ENCODE measurements around the gene TBX2.

The TBX2 gene

DNA sequence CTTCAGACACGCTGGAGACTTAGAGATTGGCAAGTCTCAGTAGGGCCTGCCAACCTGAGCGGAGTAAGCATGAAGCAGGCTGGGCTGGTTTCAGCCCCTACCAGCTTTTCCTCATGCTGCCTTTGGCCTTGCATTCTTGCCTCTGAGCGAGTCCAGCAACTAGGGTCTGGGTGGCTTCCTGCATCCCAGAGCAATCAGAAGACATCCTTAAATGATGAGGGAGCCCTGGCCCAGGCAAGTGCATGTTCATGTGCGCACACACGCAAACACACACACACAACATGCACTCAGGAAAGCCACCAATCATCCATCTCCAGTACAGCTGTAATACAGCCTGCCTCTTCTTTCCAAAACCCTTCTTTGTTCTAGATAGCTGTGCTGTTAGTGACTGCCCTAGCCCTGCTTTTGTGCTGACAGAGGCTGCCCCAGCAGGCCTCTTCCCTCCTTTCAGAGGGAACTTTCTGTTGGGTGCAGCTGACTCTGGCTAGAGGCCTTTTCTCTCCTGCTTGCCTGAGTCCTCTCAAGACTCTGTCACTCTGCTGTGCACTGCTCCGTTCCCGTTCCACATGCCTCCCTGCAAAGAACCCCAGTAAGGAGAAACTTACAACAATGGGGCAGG is 30.7 kb upstream of the TBX2 start:
- DNase-seq, result no peak

DNA sequence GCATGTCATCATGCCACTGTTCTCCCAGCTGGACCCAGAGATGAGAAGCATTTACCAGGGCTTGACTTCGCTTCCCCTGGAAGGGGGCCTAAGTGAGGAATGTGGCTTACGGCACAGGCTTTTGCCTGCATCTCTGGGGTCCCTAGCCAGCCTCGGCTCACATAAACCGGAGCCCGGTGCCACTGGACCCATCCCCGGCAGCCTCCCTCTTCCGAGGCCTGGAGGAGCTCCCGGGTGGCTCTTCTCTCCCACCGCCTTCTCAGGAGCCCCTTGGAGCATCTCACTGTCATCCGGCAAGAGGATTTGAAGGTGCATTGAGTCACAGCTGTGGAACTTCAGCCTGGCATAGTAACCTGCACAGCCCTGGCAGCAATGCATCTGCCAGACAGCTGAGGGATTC is 29.9 kb upstream of the TBX2 start:
- no peak for DNase-seq

DNA sequence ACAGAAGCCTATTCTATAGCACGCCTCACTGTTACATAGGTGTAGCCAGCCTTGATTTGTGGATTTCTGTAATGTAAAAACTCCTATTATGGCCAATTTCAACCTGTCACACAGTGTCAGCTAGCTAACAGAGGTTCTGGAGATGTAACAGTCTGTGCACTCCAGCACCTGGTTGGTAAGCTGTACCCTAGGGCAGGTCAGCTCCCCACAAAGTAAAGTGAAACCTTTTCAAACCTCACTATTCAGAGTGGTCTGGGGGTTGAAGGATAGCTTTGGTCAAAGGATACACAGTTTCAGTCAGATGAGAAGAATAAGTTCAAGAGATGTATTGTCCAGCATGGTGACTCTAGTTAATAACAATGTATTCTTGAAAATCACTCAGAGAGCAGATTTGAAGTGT is 28.5 kb upstream of the TBX2 start:
- no peak for DNase-seq

DNA sequence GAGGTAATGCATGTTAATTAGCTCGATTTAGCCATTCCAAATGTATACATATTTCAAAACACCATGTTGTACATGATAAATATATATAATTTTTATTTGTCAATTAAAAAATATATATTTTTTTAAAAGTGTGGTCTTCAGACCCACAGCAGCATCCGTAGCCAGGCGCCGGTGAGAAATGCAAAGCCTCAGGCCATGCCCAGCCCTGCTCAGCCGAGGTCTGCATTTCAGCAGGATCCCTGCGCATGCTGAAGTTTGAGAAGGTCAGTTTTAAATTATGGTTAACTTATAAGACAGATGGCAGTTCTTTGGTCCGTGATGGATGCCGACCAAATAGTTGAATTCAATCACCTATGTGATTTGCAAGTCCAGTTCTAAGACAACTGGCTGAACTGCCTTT is 28.0 kb upstream of the TBX2 start:
- no peak for DNase-seq

DNA sequence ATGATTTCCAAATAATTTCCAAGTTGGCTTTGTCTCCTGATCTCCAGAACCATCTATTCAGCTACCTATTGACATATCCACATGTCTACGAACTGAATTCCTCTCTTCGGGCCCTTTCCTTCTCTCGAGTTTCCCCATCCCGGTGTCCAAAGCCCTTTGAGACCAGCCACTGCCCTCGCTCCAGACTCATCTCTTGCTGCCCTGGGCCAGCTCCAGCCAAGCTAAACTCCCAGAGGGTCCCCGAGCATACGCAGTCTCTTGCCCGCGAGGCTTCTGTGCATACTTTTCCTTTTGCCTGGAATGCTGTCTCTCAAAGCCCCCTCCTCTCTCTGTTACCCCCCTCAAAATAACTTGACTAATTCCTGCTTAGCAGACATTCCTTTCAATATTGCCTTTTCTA is 27.2 kb upstream of the TBX2 start:
- DNase-seq, result no peak

DNA sequence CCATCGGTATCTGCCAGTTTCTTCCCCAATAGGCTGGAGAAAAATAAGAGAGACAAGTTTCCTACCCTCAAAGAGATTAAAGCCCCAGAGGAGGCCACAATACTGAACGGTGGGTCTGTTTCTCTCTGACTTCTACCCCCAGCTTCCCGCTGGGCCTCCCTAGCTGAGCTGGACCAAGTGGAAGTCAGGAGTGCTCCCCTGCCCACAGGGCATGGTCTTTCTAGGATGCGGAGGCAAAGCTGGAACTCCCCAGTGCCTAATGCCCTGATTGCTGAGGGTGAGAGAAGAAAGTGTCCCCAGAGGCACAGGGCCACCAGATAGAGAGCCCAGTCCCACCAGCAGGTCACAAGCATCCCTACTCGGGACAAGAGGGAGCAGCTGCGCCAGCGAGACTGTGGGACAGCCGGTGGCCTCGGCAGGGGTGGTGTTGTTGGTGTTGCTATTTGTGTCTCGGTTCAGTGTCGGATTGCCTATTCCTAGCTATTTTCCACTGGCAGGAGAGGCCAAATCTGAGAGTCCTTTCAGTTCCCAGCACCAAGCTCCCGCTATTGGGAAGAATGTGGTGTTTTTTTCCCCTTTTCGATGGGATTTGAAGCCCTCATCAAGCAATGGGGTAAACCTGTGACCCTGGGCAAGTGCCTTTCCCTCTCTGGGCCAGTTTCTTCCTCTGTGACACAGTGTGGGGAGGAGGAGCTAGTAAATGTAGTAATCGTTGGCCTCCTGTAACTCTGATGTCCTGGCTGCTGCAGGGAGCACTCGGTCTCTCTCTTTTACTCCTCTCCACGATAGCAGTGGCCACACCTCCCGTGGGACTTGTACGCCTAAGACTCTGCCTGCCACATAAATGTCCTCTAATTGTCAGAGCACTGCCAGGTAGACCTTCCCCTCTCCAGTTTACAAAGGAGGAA is 22.5 kb upstream of the TBX2 start:
- no peak for DNase-seq

DNA sequence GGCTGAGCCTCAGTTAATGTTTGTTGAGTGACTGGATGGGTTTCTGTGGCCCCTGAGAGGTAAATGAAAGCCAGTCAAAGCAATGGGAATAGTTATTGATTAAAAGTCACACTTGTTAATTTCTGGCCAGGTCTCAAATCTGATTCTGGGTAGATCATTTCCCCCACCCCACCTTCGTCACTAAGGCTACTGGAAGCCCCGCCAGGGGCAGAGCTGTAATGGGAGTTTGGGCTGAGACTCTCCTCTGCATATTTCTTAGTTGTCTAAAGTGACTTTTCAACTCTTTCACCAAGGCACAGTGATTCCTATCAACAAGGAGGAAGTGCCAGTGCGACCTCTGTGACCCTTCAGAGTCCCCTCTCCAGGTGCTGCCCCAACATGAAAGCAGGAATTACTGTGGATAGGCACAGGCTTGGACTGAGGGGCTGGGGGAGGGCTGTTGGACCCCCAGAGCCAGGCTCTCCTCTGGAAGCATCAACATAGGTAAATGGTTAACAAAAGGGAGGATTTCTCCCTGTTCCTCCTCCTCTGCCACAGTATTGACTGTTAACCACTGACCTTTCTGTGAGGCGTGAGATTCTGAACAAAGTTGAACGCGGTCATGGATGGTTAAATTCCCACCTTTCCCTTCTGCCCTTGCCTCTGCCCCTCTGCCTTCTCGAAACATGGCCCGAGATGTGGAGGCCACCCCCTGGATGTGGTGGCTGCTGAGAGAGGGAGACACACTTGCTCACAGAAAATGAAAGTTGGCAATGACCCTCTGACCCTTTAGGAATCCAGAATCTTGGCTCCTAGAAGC is 20.8 kb upstream of the TBX2 start:
- no peak for DNase-seq

DNA sequence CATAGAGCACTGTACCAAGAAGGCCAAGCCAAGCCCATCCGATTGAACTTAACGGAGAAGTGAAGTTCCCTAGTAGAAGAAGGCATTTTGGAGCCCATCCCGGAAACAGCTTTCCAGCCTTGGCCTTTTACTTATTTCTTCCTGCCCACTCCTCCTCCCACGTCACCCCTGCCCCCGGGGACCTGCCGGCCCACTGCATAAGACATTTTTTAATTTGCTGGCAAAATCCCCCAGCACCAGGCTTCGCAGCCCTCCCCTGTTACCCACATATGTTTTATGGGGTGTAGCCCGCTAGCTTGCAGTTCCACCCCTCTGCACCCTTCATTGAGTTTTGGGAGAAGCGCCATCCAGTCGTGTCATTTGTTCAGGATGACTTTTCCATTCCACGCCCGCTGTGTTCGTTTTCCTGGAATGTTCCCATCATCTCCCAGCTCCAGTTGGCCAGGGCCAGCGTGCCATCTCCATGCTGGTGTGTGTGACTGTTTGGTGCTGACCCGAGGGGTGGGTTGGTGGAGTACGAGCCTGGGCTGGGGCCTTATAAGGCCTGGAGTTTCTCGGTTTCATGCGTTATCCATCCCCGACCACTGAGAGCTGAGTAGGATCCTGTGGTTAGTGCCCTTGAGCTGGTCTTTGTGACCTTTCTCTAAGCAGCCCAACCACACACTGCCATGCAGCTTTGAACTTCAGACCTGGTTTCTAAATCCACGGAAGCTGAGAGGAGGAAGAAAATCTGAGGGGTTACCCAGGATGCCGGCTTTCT is 20.0 kb upstream of the TBX2 start:
- no peak for DNase-seq

DNA sequence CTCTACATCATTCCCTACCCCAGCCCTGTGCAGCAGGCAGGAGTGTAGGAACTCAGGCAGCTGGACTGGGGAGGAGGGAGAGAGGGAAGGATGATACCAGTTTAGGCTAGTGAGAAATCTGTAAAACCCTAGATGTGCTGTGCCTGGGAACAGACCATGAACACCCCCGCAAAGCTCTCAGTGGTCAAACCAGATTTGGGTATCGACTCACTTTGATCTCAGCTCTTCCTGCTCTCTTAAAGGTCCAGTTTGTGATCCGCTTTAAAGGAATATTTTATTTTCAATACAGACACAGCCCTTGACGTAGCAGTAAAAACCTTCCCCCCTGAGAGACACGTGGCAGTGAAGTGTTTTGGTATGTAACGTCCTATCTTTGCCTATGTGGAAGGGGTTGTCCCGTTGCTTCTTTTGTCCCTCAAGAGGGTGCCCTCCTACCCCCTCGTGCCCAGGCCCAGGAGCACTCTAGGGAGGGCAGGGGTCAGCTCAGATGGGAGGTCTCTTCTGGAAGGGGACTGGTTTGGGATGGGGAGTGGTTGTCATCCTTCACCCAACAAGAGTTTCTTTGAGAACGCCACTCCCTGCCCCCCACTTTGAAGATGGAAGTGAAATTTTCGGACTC is 19.3 kb upstream of the TBX2 start:
- DNase-seq, result no peak

DNA sequence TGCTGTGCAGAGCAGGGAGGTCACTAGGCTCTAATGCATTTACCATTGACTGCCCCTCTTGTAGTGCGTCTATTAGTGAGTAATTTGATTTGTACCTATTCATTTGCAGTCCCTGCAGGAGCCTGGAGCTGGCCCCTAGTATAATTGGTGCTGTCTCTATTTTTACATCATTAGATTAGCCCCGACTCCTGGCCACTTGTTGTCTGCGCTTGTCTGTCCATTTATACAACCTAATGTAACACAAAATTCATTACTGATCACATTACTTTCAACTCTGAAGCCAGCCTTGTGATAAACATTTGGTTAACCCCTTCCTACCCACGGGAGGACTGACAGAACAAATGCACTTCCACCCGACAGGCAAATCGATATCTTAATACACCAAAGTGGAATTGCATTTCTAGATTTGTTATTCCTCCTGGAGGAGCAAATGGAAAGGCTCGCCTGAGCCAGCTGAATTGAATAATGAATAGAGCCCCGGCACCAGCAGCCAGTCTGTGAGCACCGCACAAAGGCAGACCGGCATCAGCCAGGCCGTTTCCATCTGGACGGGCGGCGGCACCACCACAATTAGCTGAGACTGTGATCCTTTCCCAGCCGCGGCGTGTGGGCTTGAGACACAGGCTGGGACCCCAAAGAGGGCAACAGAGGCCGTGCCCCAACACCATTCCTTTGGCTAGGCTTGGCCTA is 18.7 kb upstream of the TBX2 start:
- DNase-seq, result no peak

DNA sequence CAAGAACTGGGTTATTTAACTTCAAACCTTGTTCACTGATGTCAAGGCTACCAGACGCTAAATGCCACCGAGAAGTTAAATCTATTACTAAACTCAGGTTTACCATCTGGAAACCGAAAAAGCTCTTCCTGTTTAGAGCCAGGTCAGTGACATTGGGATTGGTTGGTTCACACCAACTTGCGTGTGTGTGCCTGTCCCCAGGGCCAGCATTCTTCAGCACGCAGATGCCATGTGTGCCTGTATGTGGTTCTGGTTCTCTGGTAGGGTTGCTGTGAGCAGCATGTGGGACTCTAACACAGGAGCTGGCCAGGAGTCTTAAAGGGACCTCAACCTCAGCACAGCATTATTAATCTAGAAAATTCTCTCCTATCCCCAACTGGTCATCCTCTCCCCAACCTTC is 18.1 kb upstream of the TBX2 start:
- no peak for DNase-seq

DNA sequence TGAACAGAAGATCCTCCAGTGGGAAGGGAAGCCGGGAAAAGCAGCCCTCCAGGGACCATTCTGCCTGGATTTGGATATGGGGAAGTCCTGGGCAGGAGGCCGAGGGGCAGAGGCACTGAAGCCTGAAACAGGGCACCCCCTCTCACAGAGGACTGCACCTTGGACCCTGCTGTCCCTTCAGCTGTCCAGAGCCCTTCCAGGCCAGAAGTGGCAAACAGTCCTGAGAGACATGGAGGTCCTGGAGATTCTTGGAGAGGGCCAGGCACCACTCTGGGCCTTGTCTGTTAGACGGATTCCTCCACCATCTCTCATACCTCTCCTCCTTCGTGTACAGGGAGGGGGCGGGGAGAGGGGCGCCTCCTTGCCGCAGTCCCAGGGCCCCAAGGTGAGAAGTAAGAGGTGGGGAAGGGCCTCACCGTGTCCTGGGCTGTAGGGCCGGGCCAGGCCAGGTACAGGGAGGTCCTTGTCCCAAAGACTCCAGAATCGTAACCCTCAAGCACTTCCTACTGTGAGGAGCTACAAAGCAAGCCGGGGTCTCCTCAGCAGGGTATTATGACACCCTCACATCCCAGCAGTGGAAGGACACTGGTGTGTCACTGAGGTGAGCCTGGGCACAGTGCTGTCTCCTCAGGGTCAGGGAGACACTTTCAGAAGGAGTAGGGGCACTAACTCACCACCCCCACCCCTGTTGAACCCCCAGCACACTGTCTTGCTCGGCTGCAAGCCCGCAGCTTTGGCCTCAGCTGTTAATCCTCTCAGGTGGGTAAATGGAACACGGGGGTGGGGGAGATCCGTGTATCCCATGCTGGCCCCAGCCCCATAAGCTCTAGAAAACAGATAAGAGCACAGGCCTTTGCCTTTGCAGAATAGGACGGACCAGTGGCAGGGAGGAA is 16.6 kb upstream of the TBX2 start:
- no peak for DNase-seq

DNA sequence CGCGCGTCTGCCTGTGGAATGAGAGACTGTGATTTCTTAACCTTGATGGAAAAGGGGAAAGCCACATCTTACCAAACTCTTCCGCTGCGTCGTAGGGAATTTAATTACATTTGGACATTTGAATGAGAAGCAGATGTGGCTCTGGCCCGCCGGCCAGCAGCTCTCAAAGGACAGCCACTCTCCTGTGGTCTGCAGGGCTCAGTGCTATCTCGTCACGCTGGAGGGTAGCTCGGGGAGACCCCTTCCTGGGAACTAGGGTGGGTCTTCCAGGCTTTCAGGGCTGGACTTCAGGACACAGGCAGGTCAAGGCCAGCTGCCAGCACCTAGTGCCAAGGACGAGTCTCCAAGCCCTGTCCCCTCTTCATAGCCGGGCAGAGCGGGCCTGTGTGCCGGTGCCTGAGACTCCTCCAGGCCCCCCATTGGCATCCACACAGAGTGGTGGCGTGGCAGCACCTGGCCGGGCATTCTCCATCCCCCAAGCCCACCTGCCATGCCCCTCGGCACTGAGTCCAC is 15.9 kb upstream of the TBX2 start:
- no peak for DNase-seq

DNA sequence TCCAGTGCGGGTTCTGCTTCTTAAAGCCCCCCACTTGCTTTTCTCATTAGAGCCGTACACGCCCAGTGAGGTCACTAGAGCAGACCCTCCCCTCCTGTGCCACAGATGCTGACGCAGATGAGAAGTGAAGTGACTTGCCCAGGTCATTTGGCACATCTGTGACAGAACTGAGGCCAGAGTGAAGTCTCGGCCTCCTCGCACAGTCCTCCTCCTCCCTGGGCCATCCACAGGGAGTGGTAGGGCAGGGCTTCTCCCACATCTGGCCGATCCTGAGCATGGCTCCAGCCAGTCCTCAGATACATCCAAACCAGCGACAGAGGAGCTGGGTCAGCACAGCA is 15.3 kb upstream of the TBX2 start:
- no peak for DNase-seq

DNA sequence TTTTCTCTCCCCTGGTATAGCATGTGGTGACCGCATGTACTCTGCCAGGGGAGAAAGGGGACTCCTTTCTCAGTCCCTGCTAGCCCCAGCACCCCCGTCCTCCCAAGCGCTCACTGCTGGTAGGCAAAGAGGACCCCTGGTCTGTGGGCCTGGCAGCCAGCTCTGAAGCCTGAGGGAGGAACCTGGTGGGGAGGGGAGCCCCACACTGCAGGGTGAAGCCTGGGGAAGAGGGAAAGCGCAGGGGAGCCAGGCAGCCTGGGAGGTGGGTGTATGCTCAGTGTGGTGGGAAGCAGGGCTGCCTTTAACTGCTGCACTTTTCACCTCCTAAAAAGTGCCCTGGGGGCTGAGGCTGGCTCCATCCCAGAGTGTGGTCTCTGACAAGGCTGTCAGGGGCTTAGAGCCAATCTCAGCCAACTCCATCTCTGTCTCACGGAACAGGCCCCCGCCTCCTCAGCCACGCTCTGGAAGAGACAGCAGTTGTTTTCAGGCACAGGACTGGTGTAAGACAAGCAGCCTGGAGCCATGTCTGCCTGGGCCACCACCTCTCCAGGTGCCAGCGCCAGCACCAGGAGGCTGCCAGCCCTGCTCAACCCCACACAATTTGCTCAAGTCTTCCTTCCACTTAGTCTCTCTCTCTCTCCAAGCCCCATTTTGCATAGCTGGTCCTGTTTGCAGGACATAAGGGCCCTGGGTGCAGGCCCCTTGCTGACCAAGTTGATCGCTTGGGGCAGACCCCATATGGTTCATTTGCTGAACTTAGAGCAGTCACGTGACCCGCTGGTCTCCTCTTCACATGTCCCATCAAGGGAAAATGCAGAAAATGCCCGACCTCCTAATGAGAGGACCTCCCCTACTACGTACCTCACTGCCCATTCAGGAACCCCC is 14.7 kb upstream of the TBX2 start:
- no peak for DNase-seq

DNA sequence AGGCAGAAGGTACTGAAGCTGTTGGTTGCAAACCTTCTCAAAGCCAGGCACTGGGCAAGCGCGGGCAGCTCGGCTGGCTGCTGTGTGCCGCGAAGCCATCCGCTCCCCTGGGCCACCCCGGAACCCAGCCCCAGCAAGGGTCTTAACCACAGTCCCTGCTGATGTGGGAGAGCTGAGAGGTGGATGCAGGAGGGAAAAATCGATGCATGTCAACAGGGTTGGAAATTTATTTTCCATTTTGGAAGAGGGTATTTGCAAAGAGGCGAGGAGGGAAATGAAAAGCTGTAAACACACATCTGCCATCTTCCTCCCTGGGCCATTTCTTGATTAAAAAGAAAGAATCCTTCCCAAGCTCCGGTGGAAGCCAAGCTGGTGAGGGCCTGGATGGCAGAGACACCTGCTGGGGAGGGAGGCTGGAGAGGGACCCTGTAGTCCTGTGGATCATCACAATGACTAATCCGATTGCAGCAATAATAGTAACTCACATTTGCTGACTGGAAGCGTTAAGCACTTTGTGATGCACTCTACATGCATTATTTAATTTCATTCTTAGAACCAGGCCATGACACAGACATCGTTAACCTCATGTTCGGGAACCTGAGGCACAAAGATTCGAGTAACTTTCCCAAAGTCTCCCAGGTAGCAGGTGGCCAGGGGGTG is 13.9 kb upstream of the TBX2 start:
- no peak for DNase-seq

DNA sequence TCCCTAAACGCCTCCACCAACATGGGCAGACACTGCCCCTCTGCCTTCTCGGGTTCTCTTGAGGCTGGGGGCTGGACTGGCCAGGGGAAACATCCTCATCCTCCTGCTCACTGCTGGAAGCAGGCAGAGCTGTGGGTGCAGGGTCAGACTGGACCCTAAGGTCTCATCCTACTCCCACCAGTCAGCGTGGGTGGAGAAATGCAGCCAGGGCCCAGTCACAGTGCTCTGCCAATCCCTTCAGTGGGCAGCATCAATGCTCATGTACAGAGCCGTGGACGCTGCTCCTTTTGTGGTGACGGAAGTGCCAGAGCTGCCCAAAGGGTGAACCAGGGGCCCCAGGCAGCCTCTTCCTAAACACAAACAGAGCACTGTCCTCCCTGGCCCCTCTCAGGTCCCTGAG is 13.4 kb upstream of the TBX2 start:
- no peak for DNase-seq

DNA sequence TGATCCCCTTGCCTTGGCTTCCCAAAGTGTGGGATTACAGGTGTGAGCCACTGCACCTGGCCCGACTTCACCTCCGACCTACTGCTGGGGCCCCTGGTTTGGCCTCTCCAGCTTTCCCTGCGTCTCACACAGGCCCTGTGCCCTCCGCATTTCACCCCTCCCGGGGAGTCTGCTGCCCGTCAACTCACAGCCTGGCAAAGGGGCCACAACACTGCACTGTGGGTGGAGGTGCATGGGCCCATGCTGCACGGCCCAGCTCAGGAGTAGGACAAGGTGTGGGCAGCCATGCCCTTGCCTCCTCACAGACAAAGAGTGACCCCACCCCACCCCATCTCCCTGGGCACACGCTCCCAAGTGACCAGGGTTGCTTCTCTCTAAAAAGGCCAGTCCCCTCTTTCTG is 12.6 kb upstream of the TBX2 start:
- no peak for DNase-seq
